SU-DHL-6 (cell line): ENCODE measurements around the gene IGSF8.

Experiments
- H2AFZ ChIP-seq: fragments of 200-600 bp; sonication (generic); 2 replicates; pipeline ENCODE4 v1.6.1; 2014; ENCODE audit warnings: low read depth, mild to moderate bottlenecking, moderate library complexity, mixed read lengths, antibody characterized with exemption, low read length; ENCODE audit not compliant: severe bottlenecking
- H3F3A ChIP-seq: fragments of 200-600 bp; shearing (Covaris generic); 2 replicates; pipeline ENCODE4 v1.6.0; 2016; ENCODE audit warnings: antibody characterized with exemption, mild to moderate bottlenecking; ENCODE audit not compliant: insufficient read depth
- H3K27ac ChIP-seq: fragments of 200-600 bp; sonication (generic); 2 replicates; pipeline ENCODE4 v1.5.1; 2016; ENCODE audit warnings: low read depth, mild to moderate bottlenecking, low read length, moderate library complexity, mixed read lengths
- H3K27me3 ChIP-seq: fragments of 200-600 bp; sonication (generic), shearing (Covaris generic); 2 replicates; pipeline ENCODE4 v1.6.0; 2014; ENCODE audit warnings: mild to moderate bottlenecking, low read length
- H3K36me3 ChIP-seq: fragments of 200-600 bp; sonication (generic); 2 replicates; pipeline ENCODE4 v1.6.1; 2014; ENCODE audit warnings: mild to moderate bottlenecking, low read length, mixed read lengths
- H3K4me2 ChIP-seq: fragments of 300-600, 200-600 bp; shearing (Covaris generic), sonication (generic); 2 replicates; pipeline ENCODE4 v1.6.0; 2014; ENCODE audit warnings: low read length, low read depth, mild to moderate bottlenecking; ENCODE audit not compliant: poor library complexity, severe bottlenecking
- H3K4me3 ChIP-seq: fragments of 200-600 bp; sonication (generic); 2 replicates; pipeline ENCODE4 v1.5.1; 2014; ENCODE audit warnings: antibody characterized with exemption, low read length, mild to moderate bottlenecking, mixed read lengths; ENCODE audit not compliant: insufficient read depth, poor library complexity, severe bottlenecking
- H3K79me2 ChIP-seq: fragments of 200-600 bp; sonication (generic); 2 replicates; pipeline ENCODE4 v1.6.1; 2014; ENCODE audit warnings: mild to moderate bottlenecking, low read length, moderate library complexity; ENCODE audit not compliant: insufficient read depth
- H3K9ac ChIP-seq: fragments of 200-600 bp; sonication (generic); 2 replicates; pipeline ENCODE4 v1.7.0; 2014; ENCODE audit warnings: mild to moderate bottlenecking, low read length
- H3K9me2 ChIP-seq: fragments of 200-600 bp; sonication (generic); replicated peaks from 2 replicates; pipeline ENCODE4 v1.6.1; 2014; ENCODE audit warnings: low read length; ENCODE audit not compliant: insufficient read depth
- H3K9me3 ChIP-seq: fragments of 200-600 bp; sonication (generic); 2 replicates; pipeline ENCODE4 v1.6.1; 2014; ENCODE audit warnings: low read length, mixed read lengths; ENCODE audit not compliant: insufficient read depth
- H4K20me1 ChIP-seq: fragments of 200-600 bp; sonication (generic); 2 replicates; pipeline ENCODE4 v1.6.1; 2014; ENCODE audit warnings: low read depth, mild to moderate bottlenecking, antibody characterized with exemption, low read length, moderate library complexity, mixed read lengths
- EZH2phosphoT487 ChIP-seq: fragments of 200-600 bp; sonication (generic), shearing (Covaris generic); conservative IDR thresholded peaks from 2 replicates; pipeline ENCODE4 v1.6.1; 2018; ENCODE audit warnings: mild to moderate bottlenecking, antibody characterized with exemption, low read length, moderate library complexity, mixed read lengths
- TF ChIP-seq, protein P1 (sequence below): fragments of 200-600 bp; sonication (generic); IDR thresholded peaks from one replicate; pipeline ENCODE4 v1.5.1; 2017; ENCODE audit warnings: antibody characterized with exemption, mild to moderate bottlenecking, low read length, moderate library complexity; ENCODE audit not compliant: insufficient read depth, poor library complexity, severe bottlenecking

The IGSF8 gene

DNA sequence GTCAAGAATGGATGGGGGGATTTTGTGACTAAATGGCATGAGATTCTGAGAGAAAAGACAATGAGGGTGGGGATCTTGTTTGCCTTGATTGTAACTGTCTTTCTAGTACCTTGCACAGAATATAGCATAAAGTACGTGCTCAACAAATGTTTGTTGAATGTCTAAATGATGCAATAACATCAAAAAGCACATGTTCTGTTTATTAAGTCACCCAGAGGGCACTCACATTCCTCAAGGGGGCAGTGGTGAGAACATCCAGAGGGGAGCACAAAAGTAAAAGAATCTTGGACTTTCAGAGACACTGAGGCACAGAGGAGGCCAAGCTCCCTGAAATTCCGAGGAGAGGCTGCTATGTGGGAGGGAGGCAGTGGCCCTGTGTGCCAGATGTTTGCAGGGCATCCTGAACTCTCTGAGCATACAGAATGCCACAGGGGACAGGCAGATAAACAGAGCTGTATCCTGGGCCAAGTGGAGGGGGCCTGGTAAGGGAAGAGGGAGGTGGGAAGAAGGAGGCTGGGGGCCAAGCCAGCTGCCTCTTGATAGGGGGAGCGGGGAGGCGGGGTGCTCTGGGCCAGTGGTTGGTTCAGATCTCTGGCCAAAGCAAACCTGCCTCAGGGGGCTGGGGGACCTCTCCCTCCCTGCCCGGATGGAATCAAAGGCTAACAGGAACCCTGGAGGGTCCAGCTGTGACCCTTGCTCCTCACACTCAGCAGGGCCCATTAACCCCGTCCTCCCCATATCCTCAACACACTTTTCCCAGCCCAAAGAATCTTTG, 10.7 kb upstream of the IGSF8 start:
- Histone ChIP-seq H3F3A (no peaks in the 10 kb centered on the region), H3K4me3 (no peak overlapping the region), H3K36me3 (no peaks in the 10 kb centered on the region), H4K20me1 (no peaks in the 10 kb centered on the region), H3K9me2 (no peaks in the 10 kb centered on the region), H3K9me3 (no peaks in the 10 kb centered on the region), H3K79me2 (no peaks in the 10 kb centered on the region), H2AFZ (peak overlapping the region; percentile 76), H3K9ac (no peak overlapping the region), H3K27me3 (no peaks in the 10 kb centered on the region), H3K27ac (no peak overlapping the region), H3K4me2 (no peak overlapping the region)
- TF ChIP-seq, protein P1, sequence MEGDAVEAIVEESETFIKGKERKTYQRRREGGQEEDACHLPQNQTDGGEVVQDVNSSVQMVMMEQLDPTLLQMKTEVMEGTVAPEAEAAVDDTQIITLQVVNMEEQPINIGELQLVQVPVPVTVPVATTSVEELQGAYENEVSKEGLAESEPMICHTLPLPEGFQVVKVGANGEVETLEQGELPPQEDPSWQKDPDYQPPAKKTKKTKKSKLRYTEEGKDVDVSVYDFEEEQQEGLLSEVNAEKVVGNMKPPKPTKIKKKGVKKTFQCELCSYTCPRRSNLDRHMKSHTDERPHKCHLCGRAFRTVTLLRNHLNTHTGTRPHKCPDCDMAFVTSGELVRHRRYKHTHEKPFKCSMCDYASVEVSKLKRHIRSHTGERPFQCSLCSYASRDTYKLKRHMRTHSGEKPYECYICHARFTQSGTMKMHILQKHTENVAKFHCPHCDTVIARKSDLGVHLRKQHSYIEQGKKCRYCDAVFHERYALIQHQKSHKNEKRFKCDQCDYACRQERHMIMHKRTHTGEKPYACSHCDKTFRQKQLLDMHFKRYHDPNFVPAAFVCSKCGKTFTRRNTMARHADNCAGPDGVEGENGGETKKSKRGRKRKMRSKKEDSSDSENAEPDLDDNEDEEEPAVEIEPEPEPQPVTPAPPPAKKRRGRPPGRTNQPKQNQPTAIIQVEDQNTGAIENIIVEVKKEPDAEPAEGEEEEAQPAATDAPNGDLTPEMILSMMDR, result peak; percentile 42
- TF ChIP-seq EZH2phosphoT487, result no peak

DNA sequence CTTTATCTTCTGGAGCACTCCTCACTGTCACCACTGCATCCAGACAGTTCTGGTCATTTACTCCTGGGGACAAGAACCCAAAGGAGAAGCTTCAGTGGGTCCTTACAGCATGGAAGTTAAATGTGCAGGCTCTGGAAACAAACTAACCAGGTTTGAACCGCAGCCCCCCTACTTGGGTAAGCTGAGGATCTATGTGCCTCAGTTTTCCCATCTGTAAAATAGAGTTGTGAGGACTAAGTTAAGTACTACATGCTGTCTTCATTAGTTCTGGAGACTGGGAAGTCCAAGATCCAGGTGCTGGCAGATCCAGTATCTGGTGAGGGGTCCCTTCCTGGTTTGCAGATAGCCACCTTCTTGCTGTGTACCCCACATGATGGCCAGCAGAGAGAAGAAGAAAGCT, 9.1 kb upstream of the IGSF8 start:
- Histone ChIP-seq H3F3A (no peaks in the 10 kb centered on the region), H3K9me2 (no peaks in the 10 kb centered on the region), H3K4me3 (no peak overlapping the region), H3K4me2 (no peak overlapping the region), H3K36me3 (no peaks in the 10 kb centered on the region), H3K79me2 (no peaks in the 10 kb centered on the region), H3K9ac (no peak overlapping the region), H3K27me3 (no peaks in the 10 kb centered on the region), H3K27ac (no peak overlapping the region), H3K9me3 (no peaks in the 10 kb centered on the region), H2AFZ (no peak overlapping the region), H4K20me1 (no peaks in the 10 kb centered on the region)
- TF ChIP-seq, protein P1, result no peak
- TF ChIP-seq EZH2phosphoT487, result no peak

DNA sequence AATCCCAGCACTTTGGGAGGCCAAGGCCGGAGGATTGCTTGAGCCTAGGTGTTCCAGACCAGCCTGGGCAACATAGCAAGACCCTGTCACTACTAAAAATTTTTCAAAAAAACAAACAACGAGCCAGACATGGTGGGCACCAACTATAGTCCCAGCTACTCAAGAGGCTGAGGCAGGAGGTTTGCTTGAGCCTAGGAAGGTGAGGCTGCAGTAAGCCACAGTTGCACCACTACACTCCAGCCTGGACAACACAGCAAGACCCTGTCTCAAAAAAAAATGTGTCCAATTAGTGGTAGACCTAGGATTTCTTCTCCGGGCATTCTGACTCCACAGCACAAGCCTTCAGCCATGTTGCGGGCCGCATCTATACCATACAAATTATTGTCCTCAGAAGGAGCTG, 6.7 kb upstream of the IGSF8 start:
- Histone ChIP-seq H3K9me3 (no peaks in the 10 kb centered on the region), H3K4me3 (no peak overlapping the region), H3K79me2 (no peaks in the 10 kb centered on the region), H2AFZ (no peak overlapping the region), H3K4me2 (no peak overlapping the region), H3K27me3 (no peaks in the 10 kb centered on the region), H3K36me3 (no peaks in the 10 kb centered on the region), H3K27ac (no peak overlapping the region), H3K9ac (no peak overlapping the region), H4K20me1 (no peaks in the 10 kb centered on the region), H3K9me2 (no peaks in the 10 kb centered on the region), H3F3A (peaks cover 3% of the 10 kb centered on the region)
- TF ChIP-seq, protein P1, result no peak
- no peak for TF ChIP-seq EZH2phosphoT487
